HepG2 (cell line): ENCODE data around the gene BBC3. TPM values are rescaled to one million over a fixed set of nuclear protein-coding genes. Genes with fewer than 3 reads are reported as not detected.

Experiments
- GABPA ChIP-seq, 2 experiments: IDR thresholded peaks; 2 replicates each; pipeline ENCODE4 v1.6.1; 2011 to 2016; ENCODE audit warnings: low read depth in 2 of 2, low read length in 1 of 2, missing biosample characterization in 1 of 2, missing genetic modification characterization in 1 of 2
- KMT2A ChIP-seq: sonication (generic); formaldehyde crosslinking; IDR thresholded peaks from 2 replicates; pipeline ENCODE4 v1.4.0; 2020; ENCODE audit warnings: missing genetic modification reagents
- PHF8 ChIP-seq: sonication (generic); formaldehyde crosslinking; IDR thresholded peaks from 2 replicates; pipeline ENCODE4 v1.5.0; 2020; ENCODE audit warnings: missing genetic modification reagents
- SMAD1 ChIP-seq: sonication (generic); formaldehyde crosslinking; IDR thresholded peaks from 2 replicates; pipeline ENCODE4 v1.4.0; 2020; ENCODE audit warnings: missing genetic modification reagents, low read depth, mild to moderate bottlenecking, borderline replicate concordance
- SMC3 ChIP-seq: IDR thresholded peaks from 2 replicates; pipeline ENCODE4 v1.6.1; 2011; ENCODE audit warnings: low read length, improper control_type of control experiment
- SSRP1 ChIP-seq: IDR thresholded peaks from 2 replicates; pipeline ENCODE4 v1.6.1; 2016; ENCODE audit warnings: control low read depth
- TOE1 ChIP-seq: sonication (generic); formaldehyde crosslinking; IDR thresholded peaks from 2 replicates; pipeline ENCODE4 v1.4.0; 2020; ENCODE audit warnings: mild to moderate bottlenecking, missing genetic modification reagents
- ZBTB20 ChIP-seq: sonication (generic); formaldehyde crosslinking; IDR thresholded peaks from 2 replicates; pipeline ENCODE4 v1.8.1; 2023; ENCODE audit warnings: missing genetic modification reagents, low read depth, mild to moderate bottlenecking, borderline replicate concordance
- ZFP36 ChIP-seq: fragments of 150-350 bp; IDR thresholded peaks from 2 replicates; pipeline ENCODE4 v1.6.1; 2018; ENCODE audit warnings: borderline replicate concordance, low read length, low read depth; ENCODE audit not compliant: partially characterized antibody
- ZFX ChIP-seq: sonication (generic); formaldehyde crosslinking; IDR thresholded peaks from 2 replicates; pipeline ENCODE4 v1.4.0; 2020; ENCODE audit warnings: mild to moderate bottlenecking, low read depth, missing genetic modification reagents, moderate library complexity
- ZFY ChIP-seq: sonication (generic); formaldehyde crosslinking; IDR thresholded peaks from 2 replicates; pipeline ENCODE4 v1.4.0; 2020; ENCODE audit warnings: missing genetic modification reagents
- ZNF234 ChIP-seq: sonication (generic); formaldehyde crosslinking; conservative IDR thresholded peaks from 2 replicates; pipeline ENCODE4 v1.5.1; 2020; ENCODE audit warnings: mild to moderate bottlenecking, missing genetic modification reagents
- ZNF460 ChIP-seq: sonication (generic); formaldehyde crosslinking; IDR thresholded peaks from 2 replicates; pipeline ENCODE4 v1.5.1; 2020; ENCODE audit warnings: missing genetic modification reagents, mild to moderate bottlenecking, borderline replicate concordance
- ZNF772 ChIP-seq: sonication (generic); formaldehyde crosslinking; IDR thresholded peaks from 2 replicates; pipeline ENCODE4 v1.5.0; 2020; ENCODE audit warnings: mild to moderate bottlenecking, missing genetic modification reagents
- ZSCAN12 ChIP-seq: sonication (generic); formaldehyde crosslinking; IDR thresholded peaks from 2 replicates; pipeline ENCODE4 v1.9.0; 2021; ENCODE audit warnings: mild to moderate bottlenecking, missing genetic modification reagents
- polyA plus RNA-seq, 8 experiments: library from polyadenylated mRNA; depleted of rRNA in 3 of 8; stranded (reverse) in 7 of 8; unstranded in 1 of 8; fragments of >200 nt; fragmentation: Illumina TruSeq in 4 of 8; extraction: Trizol in 4 of 8; gene quantifications; 2 replicates each; pipeline versions ENCODE4 v1.2.1 to v1.2.3, GENCODE V29; 2011 to 2016; ENCODE audit warnings: low read depth in 4 of 8, missing spikeins in 1 of 8, mixed read lengths in 1 of 8; ENCODE audit not compliant: insufficient read depth in 1 of 8
- total RNA-seq, 5 experiments: library from RNA; depleted of rRNA; stranded (reverse); fragments of >200 nt; fragmentation: Illumina TruSeq; extraction: Trizol; gene quantifications; 2 replicates each; pipeline ENCODE4 v1.2.3, GENCODE V29; 2016; ENCODE audit warnings: low read depth in 1 of 5
- TF ChIP-seq, protein P1 (sequence below): sonication (generic); formaldehyde crosslinking; IDR thresholded peaks from 2 replicates; pipeline ENCODE4 v1.5.1; 2020; ENCODE audit warnings: mild to moderate bottlenecking, missing genetic modification reagents
- TF ChIP-seq, protein P2 (sequence below): sonication (generic); formaldehyde crosslinking; IDR thresholded peaks from 2 replicates; pipeline ENCODE4 v1.8.0; 2022; ENCODE audit warnings: missing genetic modification reagents, mild to moderate bottlenecking, borderline replicate concordance
- TF ChIP-seq, protein P3 (sequence below): sonication (generic); formaldehyde crosslinking; IDR thresholded peaks from 2 replicates; pipeline ENCODE4 v1.4.0; 2020; ENCODE audit warnings: mild to moderate bottlenecking, missing genetic modification reagents
- TF ChIP-seq, protein P4 (sequence below): sonication (generic); formaldehyde crosslinking; IDR thresholded peaks from 2 replicates; pipeline ENCODE4 v1.5.0; 2020; ENCODE audit warnings: missing genetic modification reagents, mild to moderate bottlenecking, borderline replicate concordance
- TF ChIP-seq, protein P5 (sequence below): sonication (generic); formaldehyde crosslinking; IDR thresholded peaks from 2 replicates; pipeline ENCODE4 v1.4.0; 2020; ENCODE audit warnings: missing genetic modification reagents
- TF ChIP-seq, protein P6 (sequence below): sonication (generic); formaldehyde crosslinking; IDR thresholded peaks from 2 replicates; pipeline ENCODE4 v1.5.0; 2020; ENCODE audit warnings: missing genetic modification reagents

The BBC3 gene
- total and polyA plus RNA-seq, 2 of the 13 experiments (the other 11 are each of a cell fraction or from before 2014, with no cell fraction given) = 6.1 to 8.8 TPM

DNA sequence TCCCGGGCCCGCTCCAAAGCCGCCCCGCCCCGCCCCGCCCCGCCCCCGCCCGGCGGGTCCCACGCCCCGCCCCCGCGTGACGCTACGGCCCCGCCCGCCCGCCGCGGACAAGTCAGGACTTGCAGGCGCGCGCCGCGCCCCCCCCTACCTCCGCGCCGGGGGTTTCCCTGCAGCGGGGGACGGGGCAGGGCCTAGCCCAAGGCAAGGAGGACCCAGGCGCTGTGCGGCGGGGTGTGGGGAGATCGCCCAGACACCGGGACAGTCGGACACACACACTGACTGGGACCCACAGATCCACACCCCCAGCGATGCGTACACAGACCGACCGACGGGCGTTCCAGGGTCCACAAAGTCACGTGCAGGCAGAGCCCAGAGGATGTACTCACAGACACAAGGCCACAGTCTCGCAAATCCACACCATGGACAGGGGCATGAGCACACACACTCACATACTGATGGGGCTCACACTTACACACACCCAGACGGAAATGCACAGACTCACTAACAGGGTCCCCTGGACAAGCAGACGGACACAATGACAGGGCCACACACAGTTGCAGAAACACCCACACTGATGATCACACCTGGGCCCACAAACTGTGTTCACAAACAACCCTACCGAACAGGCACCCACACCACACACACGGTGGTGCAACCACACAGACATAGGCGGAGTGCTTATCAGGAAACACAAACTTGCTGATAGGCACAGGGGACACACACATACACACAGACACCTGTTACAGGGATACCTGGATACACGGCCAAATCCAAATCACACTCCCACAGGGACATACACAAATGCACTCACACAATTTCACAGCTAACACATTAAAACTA lies 436 bp upstream of the BBC3 start (continued):
- TF ChIP-seq ZNF234 (CRISPR knock-in tag) (peak; percentile 89), PHF8 (peak; percentile 23), ZFP36 (no peak), SSRP1 (CRISPR knock-in tag) (peak; percentile 97), ZNF772 (CRISPR knock-in tag) (peak; percentile 67; the same call in 1 of the 2 replicates), ZFY (CRISPR knock-in tag) (peak; percentile 85), TOE1 (CRISPR knock-in tag) (no peak), SMC3 (no peak), GABPA (IDR thresholded peaks at IDR 0.05; ENCODE audit: low read depth, low read length) (no peak), GABPA (CRISPR knock-in tag; IDR thresholded peaks at IDR 0.05; ENCODE audit: low read depth) (no peak), KMT2A (CRISPR knock-in tag) (no peak), ZNF460 (CRISPR knock-in tag) (no peak), SMAD1 (CRISPR knock-in tag) (no peak), ZFX (CRISPR knock-in tag) (peak; percentile 92), ZBTB20 (0 out of 2 replicates have a peak, but pooled peaks have one; percentile 53), ZSCAN12 (CRISPR knock-in tag) (no peak)
- TF ChIP-seq, protein P1, sequence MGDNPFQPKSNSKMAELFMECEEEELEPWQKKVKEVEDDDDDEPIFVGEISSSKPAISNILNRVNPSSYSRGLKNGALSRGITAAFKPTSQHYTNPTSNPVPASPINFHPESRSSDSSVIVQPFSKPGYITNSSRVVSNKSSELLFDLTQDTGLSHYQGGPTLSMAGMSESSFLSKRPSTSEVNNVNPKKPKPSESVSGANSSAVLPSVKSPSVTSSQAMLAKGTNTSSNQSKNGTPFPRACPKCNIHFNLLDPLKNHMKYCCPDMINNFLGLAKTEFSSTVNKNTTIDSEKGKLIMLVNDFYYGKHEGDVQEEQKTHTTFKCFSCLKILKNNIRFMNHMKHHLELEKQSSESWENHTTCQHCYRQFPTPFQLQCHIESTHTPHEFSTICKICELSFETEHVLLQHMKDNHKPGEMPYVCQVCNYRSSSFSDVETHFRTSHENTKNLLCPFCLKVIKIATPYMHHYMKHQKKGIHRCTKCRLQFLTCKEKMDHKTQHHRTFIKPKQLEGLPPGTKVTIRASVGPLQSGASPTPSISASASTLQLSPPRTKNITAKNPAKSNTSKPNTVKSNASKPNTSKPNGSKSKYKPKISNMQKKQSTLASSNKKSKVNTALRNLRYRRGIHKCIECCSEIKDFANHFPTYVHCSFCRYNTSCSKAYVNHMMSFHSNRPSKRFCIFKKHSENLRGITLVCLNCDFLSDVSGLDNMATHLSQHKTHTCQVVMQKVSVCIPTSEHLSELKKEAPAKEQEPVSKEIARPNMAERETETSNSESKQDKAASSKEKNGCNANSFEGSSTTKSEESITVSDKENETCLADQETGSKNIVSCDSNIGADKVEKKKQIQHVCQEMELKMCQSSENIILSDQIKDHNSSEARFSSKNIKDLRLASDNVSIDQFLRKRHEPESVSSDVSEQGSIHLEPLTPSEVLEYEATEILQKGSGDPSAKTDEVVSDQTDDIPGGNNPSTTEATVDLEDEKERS = no peak
- TF ChIP-seq, protein P2, sequence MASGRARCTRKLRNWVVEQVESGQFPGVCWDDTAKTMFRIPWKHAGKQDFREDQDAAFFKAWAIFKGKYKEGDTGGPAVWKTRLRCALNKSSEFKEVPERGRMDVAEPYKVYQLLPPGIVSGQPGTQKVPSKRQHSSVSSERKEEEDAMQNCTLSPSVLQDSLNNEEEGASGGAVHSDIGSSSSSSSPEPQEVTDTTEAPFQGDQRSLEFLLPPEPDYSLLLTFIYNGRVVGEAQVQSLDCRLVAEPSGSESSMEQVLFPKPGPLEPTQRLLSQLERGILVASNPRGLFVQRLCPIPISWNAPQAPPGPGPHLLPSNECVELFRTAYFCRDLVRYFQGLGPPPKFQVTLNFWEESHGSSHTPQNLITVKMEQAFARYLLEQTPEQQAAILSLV (CRISPR knock-in tag) = 0 out of 2 replicates have a peak, but pooled peaks have one; percentile 29
- TF ChIP-seq, protein P3, sequence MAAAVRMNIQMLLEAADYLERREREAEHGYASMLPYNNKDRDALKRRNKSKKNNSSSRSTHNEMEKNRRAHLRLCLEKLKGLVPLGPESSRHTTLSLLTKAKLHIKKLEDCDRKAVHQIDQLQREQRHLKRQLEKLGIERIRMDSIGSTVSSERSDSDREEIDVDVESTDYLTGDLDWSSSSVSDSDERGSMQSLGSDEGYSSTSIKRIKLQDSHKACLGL (CRISPR knock-in tag) = peak; percentile 77; the same call in 1 of the 2 replicates
- TF ChIP-seq, protein P4, sequence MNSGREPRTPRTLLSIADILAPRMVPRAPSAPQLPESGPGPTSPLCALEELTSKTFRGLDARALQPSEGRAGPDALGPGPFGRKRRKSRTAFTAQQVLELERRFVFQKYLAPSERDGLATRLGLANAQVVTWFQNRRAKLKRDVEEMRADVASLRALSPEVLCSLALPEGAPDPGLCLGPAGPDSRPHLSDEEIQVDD = peak; percentile 91; the same call in 1 of the 2 replicates
- TF ChIP-seq, protein P5, sequence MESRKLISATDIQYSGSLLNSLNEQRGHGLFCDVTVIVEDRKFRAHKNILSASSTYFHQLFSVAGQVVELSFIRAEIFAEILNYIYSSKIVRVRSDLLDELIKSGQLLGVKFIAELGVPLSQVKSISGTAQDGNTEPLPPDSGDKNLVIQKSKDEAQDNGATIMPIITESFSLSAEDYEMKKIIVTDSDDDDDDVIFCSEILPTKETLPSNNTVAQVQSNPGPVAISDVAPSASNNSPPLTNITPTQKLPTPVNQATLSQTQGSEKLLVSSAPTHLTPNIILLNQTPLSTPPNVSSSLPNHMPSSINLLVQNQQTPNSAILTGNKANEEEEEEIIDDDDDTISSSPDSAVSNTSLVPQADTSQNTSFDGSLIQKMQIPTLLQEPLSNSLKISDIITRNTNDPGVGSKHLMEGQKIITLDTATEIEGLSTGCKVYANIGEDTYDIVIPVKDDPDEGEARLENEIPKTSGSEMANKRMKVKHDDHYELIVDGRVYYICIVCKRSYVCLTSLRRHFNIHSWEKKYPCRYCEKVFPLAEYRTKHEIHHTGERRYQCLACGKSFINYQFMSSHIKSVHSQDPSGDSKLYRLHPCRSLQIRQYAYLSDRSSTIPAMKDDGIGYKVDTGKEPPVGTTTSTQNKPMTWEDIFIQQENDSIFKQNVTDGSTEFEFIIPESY = no peak
- TF ChIP-seq, protein P6, sequence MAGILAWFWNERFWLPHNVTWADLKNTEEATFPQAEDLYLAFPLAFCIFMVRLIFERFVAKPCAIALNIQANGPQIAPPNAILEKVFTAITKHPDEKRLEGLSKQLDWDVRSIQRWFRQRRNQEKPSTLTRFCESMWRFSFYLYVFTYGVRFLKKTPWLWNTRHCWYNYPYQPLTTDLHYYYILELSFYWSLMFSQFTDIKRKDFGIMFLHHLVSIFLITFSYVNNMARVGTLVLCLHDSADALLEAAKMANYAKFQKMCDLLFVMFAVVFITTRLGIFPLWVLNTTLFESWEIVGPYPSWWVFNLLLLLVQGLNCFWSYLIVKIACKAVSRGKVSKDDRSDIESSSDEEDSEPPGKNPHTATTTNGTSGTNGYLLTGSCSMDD = no peak
